ENCODE data around the gene ARSB.

The ARSB gene

GRCh38 chr5:79011219-79011836 lies 26.2 kb upstream of the ARSB start:
- no peak overlapping the region for H3K4me3 ChIP-seq (replicated peaks; ENCODE audit: insufficient read depth, low read length)
- DNase-seq (ENCODE audit: low read depth in 1 of 2, low spot score in 1 of 2) = no peak
- no peaks in the 10 kb centered on the region for H3K27me3 ChIP-seq (ENCODE audit: insufficient read depth, poor library complexity, severe bottlenecking)
- no peak for TF ChIP-seq POLR2AphosphoS5 (IDR thresholded peaks at IDR 0.05; ENCODE audit: low read depth)
- no peak for TF ChIP-seq SPI1 (IDR thresholded peaks at IDR 0.05; ENCODE audit: borderline replicate concordance, low read depth)
- TF ChIP-seq, protein P1, sequence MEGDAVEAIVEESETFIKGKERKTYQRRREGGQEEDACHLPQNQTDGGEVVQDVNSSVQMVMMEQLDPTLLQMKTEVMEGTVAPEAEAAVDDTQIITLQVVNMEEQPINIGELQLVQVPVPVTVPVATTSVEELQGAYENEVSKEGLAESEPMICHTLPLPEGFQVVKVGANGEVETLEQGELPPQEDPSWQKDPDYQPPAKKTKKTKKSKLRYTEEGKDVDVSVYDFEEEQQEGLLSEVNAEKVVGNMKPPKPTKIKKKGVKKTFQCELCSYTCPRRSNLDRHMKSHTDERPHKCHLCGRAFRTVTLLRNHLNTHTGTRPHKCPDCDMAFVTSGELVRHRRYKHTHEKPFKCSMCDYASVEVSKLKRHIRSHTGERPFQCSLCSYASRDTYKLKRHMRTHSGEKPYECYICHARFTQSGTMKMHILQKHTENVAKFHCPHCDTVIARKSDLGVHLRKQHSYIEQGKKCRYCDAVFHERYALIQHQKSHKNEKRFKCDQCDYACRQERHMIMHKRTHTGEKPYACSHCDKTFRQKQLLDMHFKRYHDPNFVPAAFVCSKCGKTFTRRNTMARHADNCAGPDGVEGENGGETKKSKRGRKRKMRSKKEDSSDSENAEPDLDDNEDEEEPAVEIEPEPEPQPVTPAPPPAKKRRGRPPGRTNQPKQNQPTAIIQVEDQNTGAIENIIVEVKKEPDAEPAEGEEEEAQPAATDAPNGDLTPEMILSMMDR (IDR thresholded peaks at IDR 0.05; ENCODE audit: insufficient read depth, low read length) = no peak
- TF ChIP-seq GABPA (IDR thresholded peaks at IDR 0.05; ENCODE audit: low read depth) = no peak
- TF ChIP-seq, protein P2, sequence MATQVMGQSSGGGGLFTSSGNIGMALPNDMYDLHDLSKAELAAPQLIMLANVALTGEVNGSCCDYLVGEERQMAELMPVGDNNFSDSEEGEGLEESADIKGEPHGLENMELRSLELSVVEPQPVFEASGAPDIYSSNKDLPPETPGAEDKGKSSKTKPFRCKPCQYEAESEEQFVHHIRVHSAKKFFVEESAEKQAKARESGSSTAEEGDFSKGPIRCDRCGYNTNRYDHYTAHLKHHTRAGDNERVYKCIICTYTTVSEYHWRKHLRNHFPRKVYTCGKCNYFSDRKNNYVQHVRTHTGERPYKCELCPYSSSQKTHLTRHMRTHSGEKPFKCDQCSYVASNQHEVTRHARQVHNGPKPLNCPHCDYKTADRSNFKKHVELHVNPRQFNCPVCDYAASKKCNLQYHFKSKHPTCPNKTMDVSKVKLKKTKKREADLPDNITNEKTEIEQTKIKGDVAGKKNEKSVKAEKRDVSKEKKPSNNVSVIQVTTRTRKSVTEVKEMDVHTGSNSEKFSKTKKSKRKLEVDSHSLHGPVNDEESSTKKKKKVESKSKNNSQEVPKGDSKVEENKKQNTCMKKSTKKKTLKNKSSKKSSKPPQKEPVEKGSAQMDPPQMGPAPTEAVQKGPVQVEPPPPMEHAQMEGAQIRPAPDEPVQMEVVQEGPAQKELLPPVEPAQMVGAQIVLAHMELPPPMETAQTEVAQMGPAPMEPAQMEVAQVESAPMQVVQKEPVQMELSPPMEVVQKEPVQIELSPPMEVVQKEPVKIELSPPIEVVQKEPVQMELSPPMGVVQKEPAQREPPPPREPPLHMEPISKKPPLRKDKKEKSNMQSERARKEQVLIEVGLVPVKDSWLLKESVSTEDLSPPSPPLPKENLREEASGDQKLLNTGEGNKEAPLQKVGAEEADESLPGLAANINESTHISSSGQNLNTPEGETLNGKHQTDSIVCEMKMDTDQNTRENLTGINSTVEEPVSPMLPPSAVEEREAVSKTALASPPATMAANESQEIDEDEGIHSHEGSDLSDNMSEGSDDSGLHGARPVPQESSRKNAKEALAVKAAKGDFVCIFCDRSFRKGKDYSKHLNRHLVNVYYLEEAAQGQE (IDR thresholded peaks at IDR 0.05; ENCODE audit: insufficient replicate concordance, low read depth) = no peak
- H3K27ac ChIP-seq (replicated peaks) = no peak overlapping the region

DNA sequence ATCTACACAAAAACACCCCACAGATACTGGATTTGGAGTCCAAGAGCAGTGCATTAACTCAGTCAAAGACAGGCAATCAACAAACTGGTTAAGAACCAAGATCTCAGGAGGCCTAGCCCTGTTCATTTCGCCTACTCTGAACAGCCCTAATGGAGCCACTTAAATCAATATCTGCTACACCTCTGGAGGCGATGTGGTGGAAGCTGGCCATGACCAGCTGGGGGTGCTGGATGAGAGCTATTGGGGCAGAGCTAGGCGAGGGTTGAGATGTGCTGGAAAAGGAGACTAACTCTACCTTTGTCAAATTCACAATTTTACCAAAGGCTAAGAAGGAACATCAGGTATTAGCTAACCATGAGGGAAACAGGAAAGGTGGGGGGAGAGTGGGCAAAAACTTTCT lies 23.3 kb upstream of the ARSB start:
- Histone ChIP-seq H3K4me3 (replicated peaks; ENCODE audit: insufficient read depth, low read length) (no peak overlapping the region), H3K27ac (replicated peaks) (no peak overlapping the region), H3K27me3 (ENCODE audit: insufficient read depth, poor library complexity, severe bottlenecking) (no peaks in the 10 kb centered on the region)
- TF ChIP-seq POLR2AphosphoS5 (IDR thresholded peaks at IDR 0.05; ENCODE audit: low read depth) = no peak
- TF ChIP-seq, protein P2 (IDR thresholded peaks at IDR 0.05; ENCODE audit: insufficient replicate concordance, low read depth) = no peak
- no peak for TF ChIP-seq SPI1 (IDR thresholded peaks at IDR 0.05; ENCODE audit: borderline replicate concordance, low read depth)
- TF ChIP-seq GABPA (IDR thresholded peaks at IDR 0.05; ENCODE audit: low read depth) = no peak
- TF ChIP-seq, protein P1 (IDR thresholded peaks at IDR 0.05; ENCODE audit: insufficient read depth, low read length) = no peak
- DNase-seq (ENCODE audit: low read depth in 1 of 2, low spot score in 1 of 2) = no peak

- DNase-seq (ENCODE audit: low read depth in 1 of 2, low spot score in 1 of 2) = no peak
- Histone ChIP-seq H3K27me3 (ENCODE audit: insufficient read depth, poor library complexity, severe bottlenecking) (no peaks in the 10 kb centered on the region), H3K27ac (replicated peaks) (no peak overlapping the region), H3K4me3 (replicated peaks; ENCODE audit: insufficient read depth, low read length) (no peak overlapping the region)
- no peak for TF ChIP-seq POLR2AphosphoS5 (IDR thresholded peaks at IDR 0.05; ENCODE audit: low read depth)
- TF ChIP-seq, protein P2 (IDR thresholded peaks at IDR 0.05; ENCODE audit: insufficient replicate concordance, low read depth) = no peak
- TF ChIP-seq GABPA (IDR thresholded peaks at IDR 0.05; ENCODE audit: low read depth) = no peak
- TF ChIP-seq, protein P1 (IDR thresholded peaks at IDR 0.05; ENCODE audit: insufficient read depth, low read length) = no peak
- no peak for TF ChIP-seq SPI1 (IDR thresholded peaks at IDR 0.05; ENCODE audit: borderline replicate concordance, low read depth)
Measured at GRCh38 chr5:79007872-79008271, 22.8 kb upstream of the ARSB start.
